Stomach (tissue), 9 donors: ENCODE measurements around the gene STK32C. TPM values are rescaled to one million over a fixed set of nuclear protein-coding genes. Genes with fewer than 3 reads are reported as not detected.
A peak's percentile ranks its signal among the peaks of the same experiment; 100 is the strongest.

Experiments
- DNase-seq, 2 donors: peaks; one replicate each; pipeline versions ENCODE4 v3.0.0 to v3.0.0-alpha.2; 2013 to 2019
- H3K27ac ChIP-seq, 5 donors: fragments of 200-600 bp in 4 of 5; sonication (generic) in 4 of 5; one replicate each; pipeline ENCODE4 v1.5.1; 2013 to 2019; ENCODE audit warnings: mild to moderate bottlenecking in 1 of 5, moderate library complexity in 1 of 5
- H3K27me3 ChIP-seq, 3 donors: fragments of 200-600 bp; sonication (generic); one replicate each; pipeline ENCODE4 v1.5.1; 2017 to 2019; ENCODE audit warnings: mixed run types in 1 of 3
- H3K36me3 ChIP-seq, 4 donors: fragments of 200-600 bp; sonication (generic); 1 replicate in 3 of 4; 2 replicates in 1 of 4; pipeline ENCODE4 v1.5.1; 2016 to 2019
- H3K4me1 ChIP-seq, 4 donors: fragments of 200-600 bp; sonication (generic); one replicate each; pipeline ENCODE4 v1.5.1; 2016 to 2019
- H3K4me3 ChIP-seq, 4 donors: fragments of 200-600 bp; sonication (generic) in 3 of 4; one replicate each; pipeline ENCODE4 v1.5.1; 2016 to 2019; ENCODE audit warnings: mild to moderate bottlenecking in 1 of 4
- H3K9me3 ChIP-seq, 4 donors: fragments of 200-600 bp; sonication (generic); one replicate each; pipeline ENCODE4 v1.5.1; 2016 to 2019
- EP300 ChIP-seq: sonication (generic); formaldehyde crosslinking; IDR thresholded peaks from one replicate; pipeline ENCODE4 v1.6.1; 2017; ENCODE audit warnings: antibody characterized with exemption
- POLR2A ChIP-seq, 4 donors: fragments of 450-650 bp; IDR thresholded peaks; one replicate each; pipeline ENCODE4 v1.6.1; 2016; ENCODE audit warnings: antibody characterized with exemption in 4 of 4, control low read depth in 2 of 4, mild to moderate bottlenecking in 1 of 4, moderate library complexity in 1 of 4
- POLR2AphosphoS5 ChIP-seq, 3 donors: sonication (generic); formaldehyde crosslinking; IDR thresholded peaks; one replicate each; pipeline ENCODE4 v1.6.1; 2016; ENCODE audit warnings: antibody characterized with exemption in 3 of 3
- WGBS, 5 donors: extraction: QIAGEN DNeasy Blood & Tissue Kit in 3 of 5; methylation state at CpG; one replicate each; pipeline versions ENCODE4 v1.1.5 to v1.1.7; 2013 to 2018; 5-methylcytosine and 5-hydroxymethylcytosine counted together
- intact Hi-C: fragments of 100-400 bp; cut with DNase I; formaldehyde crosslinking; loops from one replicate; pipeline ENCODE4 v1.15.1; 2023; ENCODE audit warnings: low total_unique reads
- polyA plus RNA-seq, 3 donors: library from polyadenylated mRNA; stranded (reverse); fragments of 200-250 nt; gene quantifications; one replicate each; pipeline ENCODE4 v1.2.3, GENCODE V29; 2013
- total RNA-seq, 5 donors: library from RNA; depleted of rRNA; stranded (reverse); fragments of >200 nt; gene quantifications; one replicate each; pipeline versions ENCODE4 v1.1.0 to v1.2.3, GENCODE V29; 2014 to 2016
- TF ChIP-seq, protein P1 (sequence below), 7 experiments: fragments of 450-650 bp in 4 of 7; fragments of 200-600 bp in 3 of 7; sonication (generic) in 3 of 7; IDR thresholded peaks; one replicate each; pipeline ENCODE4 v1.5.1; 2016 to 2019; ENCODE audit warnings: antibody characterized with exemption in 7 of 7, control low read depth in 2 of 7, mild to moderate bottlenecking in 1 of 7
- donor health status: healthy with polysubstance abuse.
- donor health status: Bipolar disorder and iron deficiency.
- donor health status: healthy.

STK32C gene
- total and polyA plus RNA-seq, 8 donors = 1.6 to 71.0 (median 7.9) TPM; not detected in 1

- WGBS, 5 donors = 75 to 88% (median 85%) methylated on average over 7 to 9 of the region's 9 CpGs
- Histone ChIP-seq H3K27me3 (no peaks in the 10 kb centered on the region), H3K4me3 (no peak overlapping the region), H3K36me3 (no peaks in the 10 kb centered on the region), H3K4me1 (peaks cover 0 to 27% (median 10%) of the 10 kb centered on the region in 4 donors), H3K9me3 (no peaks in the 10 kb centered on the region), H3K27ac (no peak overlapping the region)
- TF ChIP-seq POLR2AphosphoS5 (IDR thresholded peaks at IDR 0.05) = no peak
- intact Hi-C loops = no loop called here
- DNase-seq = no peak
Observed at GRCh38 chr10:132232981-132233380, 74.8 kb downstream of the STK32C start.

DNA sequence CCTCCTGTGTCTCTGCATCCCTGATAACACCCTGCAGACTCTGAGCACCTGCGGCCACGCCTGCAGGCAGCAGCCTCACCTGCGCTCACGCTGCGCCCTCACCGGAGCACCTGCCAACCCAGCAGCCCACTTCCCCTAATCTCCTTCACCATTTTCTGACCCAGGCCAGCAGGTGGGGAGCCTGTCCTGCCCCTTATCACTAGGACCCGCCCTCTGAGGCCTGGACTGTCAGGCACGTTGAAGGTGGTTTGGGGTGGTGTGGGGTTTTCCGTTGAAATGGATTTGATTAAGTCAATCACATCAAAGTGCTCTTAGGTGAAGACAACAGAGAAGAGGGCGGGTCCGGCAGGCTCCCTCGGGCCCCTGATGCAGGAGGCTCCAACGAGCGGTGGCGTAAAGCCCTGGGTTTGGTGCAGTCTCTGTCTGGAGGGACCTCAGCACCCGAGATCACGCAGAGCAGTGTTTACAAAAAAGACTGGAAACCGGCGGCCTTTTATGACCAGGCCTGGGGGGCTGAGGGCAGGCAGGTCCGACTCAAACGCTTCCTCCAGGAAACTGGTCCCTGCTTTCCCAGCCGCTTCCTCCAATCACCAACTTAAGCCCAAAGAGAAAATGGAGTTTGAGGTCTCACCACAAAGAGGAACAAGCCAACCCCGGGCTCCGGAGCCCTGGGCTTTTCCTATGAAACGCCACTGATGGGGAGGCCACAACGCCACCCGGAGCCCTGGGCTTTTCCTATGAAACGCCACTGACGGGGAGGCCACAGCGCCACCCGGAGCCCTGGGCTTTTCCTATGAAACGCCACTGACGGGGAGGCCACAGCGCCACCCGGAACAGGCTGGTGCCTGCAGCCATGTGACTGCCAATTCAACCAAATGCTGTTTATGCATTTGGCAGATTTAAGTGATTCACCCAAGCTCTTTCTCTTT, 75.5 kb downstream of the STK32C start:
- no peak overlapping the region for H3K4me3 ChIP-seq
- H3K9me3 ChIP-seq = no peaks in the 10 kb centered on the region
- TF ChIP-seq EP300 = no peak
- no peak for TF ChIP-seq POLR2AphosphoS5 (IDR thresholded peaks at IDR 0.05)
- TF ChIP-seq, protein P1, sequence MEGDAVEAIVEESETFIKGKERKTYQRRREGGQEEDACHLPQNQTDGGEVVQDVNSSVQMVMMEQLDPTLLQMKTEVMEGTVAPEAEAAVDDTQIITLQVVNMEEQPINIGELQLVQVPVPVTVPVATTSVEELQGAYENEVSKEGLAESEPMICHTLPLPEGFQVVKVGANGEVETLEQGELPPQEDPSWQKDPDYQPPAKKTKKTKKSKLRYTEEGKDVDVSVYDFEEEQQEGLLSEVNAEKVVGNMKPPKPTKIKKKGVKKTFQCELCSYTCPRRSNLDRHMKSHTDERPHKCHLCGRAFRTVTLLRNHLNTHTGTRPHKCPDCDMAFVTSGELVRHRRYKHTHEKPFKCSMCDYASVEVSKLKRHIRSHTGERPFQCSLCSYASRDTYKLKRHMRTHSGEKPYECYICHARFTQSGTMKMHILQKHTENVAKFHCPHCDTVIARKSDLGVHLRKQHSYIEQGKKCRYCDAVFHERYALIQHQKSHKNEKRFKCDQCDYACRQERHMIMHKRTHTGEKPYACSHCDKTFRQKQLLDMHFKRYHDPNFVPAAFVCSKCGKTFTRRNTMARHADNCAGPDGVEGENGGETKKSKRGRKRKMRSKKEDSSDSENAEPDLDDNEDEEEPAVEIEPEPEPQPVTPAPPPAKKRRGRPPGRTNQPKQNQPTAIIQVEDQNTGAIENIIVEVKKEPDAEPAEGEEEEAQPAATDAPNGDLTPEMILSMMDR (IDR thresholded peaks at IDR 0.05) = no peak
- TF ChIP-seq POLR2A (IDR thresholded peaks at IDR 0.05) = no peak
- no peaks in the 10 kb centered on the region for H3K36me3 ChIP-seq
- peak in 1 of 2 donors; percentile 48 for DNase-seq
- intact Hi-C loops = no loop called here
- H3K27ac ChIP-seq = no peak overlapping the region
- H3K4me1 ChIP-seq = peaks cover 0 to 27% (median 10%) of the 10 kb centered on the region in 4 donors
- H3K27me3 ChIP-seq = no peaks in the 10 kb centered on the region
- WGBS, 5 donors = 46 to 64% (median 54%) methylated on average over 35 of the region's 35 CpGs

DNA sequence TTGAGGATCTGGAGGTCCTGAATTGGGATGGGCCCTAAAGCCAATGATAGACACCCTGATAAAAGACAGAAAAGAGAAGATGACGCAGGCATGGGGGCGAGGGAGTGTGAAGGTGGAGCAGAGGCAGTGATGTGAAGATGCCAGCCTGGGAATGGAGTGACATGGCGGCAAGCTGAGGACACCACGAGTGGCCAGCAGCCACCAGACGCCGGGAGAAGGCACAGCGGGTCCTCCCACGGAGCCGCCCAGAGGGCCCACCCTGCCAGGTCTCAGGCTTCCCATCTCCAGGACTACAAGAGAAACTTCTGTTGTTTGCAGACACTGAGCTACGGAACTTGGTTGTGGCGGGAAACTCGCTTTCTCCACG, 76.1 kb downstream of the STK32C start:
- peaks cover 0 to 28% (median 10%) of the 10 kb centered on the region in 4 donors for H3K4me1 ChIP-seq
- no peak overlapping the region for H3K4me3 ChIP-seq
- H3K27ac ChIP-seq = no peak overlapping the region
- H3K36me3 ChIP-seq = peaks cover 0 to 3% (median 0%) of the 10 kb centered on the region in 4 donors
- intact Hi-C loops = no loop called here
- TF ChIP-seq, protein P1 (IDR thresholded peaks at IDR 0.05) = no peak
- TF ChIP-seq POLR2A (IDR thresholded peaks at IDR 0.05) (no peak), EP300 (no peak), POLR2AphosphoS5 (IDR thresholded peaks at IDR 0.05) (no peak)
- WGBS, 5 donors = 62 to 80% (median 70%) methylated on average over 13 of the region's 13 CpGs
- H3K27me3 ChIP-seq = no peaks in the 10 kb centered on the region
- DNase-seq = no peak
- no peaks in the 10 kb centered on the region for H3K9me3 ChIP-seq

GRCh38 chr10:132230557-132231210, 77.1 kb downstream of the STK32C start:
- no peaks in the 10 kb centered on the region for H3K27me3 ChIP-seq
- H3K4me1 ChIP-seq = peaks cover 0 to 31% (median 10%) of the 10 kb centered on the region in 4 donors
- H3K9me3 ChIP-seq = no peaks in the 10 kb centered on the region
- H3K27ac ChIP-seq = peak overlapping the region in 3 of 5 donors; percentile 38 to 64 (median 55)
- WGBS, 5 donors = 65 to 90% (median 85%) methylated on average over 9 to 21 of the region's 21 CpGs
- intact Hi-C loops = no loop called here
- DNase-seq = no peak
- peak overlapping the region in 3 of 4 donors; percentile 21 to 32 (median 24) for H3K4me3 ChIP-seq
- H3K36me3 ChIP-seq = peaks cover 0 to 8% (median 0%) of the 10 kb centered on the region in 4 donors
- TF ChIP-seq, protein P1 (IDR thresholded peaks at IDR 0.05) = no peak
- no peak for TF ChIP-seq POLR2AphosphoS5 (IDR thresholded peaks at IDR 0.05)
- TF ChIP-seq EP300 = no peak
- TF ChIP-seq POLR2A (IDR thresholded peaks at IDR 0.05) = no peak
